ENCODE data around the gene NSMCE4A.

DNA sequence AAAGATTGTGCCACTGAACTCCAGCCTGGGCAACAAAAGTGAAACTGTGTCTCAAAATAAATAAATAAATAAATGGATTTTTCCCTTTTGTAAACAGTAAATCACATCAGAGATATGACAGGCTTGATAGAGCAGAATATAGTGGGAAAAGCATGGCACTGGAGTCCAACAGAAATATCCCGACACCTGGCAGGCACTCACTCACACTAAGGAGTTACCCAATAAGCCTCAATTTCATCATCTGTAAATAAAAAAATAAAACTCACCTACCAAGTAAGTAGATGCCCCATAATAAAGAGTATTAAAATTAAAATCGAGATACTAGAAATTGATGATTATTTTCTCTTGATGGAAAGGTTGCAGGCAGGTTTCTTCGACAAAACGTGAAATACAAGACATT lies 48.9 kb downstream of the NSMCE4A start:
- TF ChIP-seq, protein P1, sequence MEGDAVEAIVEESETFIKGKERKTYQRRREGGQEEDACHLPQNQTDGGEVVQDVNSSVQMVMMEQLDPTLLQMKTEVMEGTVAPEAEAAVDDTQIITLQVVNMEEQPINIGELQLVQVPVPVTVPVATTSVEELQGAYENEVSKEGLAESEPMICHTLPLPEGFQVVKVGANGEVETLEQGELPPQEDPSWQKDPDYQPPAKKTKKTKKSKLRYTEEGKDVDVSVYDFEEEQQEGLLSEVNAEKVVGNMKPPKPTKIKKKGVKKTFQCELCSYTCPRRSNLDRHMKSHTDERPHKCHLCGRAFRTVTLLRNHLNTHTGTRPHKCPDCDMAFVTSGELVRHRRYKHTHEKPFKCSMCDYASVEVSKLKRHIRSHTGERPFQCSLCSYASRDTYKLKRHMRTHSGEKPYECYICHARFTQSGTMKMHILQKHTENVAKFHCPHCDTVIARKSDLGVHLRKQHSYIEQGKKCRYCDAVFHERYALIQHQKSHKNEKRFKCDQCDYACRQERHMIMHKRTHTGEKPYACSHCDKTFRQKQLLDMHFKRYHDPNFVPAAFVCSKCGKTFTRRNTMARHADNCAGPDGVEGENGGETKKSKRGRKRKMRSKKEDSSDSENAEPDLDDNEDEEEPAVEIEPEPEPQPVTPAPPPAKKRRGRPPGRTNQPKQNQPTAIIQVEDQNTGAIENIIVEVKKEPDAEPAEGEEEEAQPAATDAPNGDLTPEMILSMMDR (IDR thresholded peaks at IDR 0.05; ENCODE audit: poor library complexity): no peak
- no peak for TF ChIP-seq EZH2 (IDR thresholded peaks at IDR 0.05; ENCODE audit: borderline replicate concordance)
